ENCODE measurements around the gene ARID5A. TPM values are rescaled to one million over a fixed set of nuclear protein-coding genes. Genes with fewer than 3 reads are reported as not detected.

Gene ARID5A
- total RNA-seq, 1 donor from 2014 or later: 17.3 TPM

DNA sequence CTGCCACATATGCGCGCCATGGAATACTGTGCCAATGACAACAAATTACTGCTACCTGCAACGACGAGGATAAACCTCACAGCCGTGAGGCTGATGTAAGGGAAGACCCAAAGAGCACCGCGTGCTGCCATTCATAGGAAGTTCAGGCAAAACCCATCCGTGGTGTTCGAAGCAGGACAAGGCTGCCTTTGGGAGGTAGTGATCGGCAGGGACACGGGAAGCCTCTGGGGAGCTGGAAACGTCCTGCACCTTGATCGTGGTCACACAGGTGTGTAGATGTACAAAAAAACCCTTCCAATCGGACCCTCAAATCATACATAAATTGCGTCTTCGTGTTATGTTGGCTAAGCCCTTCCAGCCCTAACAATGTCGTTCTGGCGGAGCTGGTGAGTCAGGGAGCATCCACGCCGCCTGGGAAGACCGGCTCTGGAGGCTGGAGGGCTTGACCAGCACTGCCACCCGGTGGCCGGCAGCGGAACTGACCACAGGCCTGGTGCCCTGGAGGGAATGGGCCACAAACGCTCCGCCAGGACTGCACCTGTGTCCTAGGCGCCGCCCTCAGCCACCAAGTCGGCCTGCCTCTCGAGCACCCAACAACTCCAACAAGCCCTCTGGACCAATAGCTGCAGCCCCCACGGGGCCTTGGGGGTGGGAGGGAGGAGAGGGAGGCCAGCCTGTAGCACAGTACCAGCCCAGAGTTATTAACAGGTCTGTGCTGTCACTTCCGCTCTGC, 27.3 kb upstream of the ARID5A start:
- peak; percentile 88 for DNase-seq
- Histone ChIP-seq H3K4me3 (no peak overlapping the region), H3K27ac (replicated peaks) (no peak overlapping the region)

DNA sequence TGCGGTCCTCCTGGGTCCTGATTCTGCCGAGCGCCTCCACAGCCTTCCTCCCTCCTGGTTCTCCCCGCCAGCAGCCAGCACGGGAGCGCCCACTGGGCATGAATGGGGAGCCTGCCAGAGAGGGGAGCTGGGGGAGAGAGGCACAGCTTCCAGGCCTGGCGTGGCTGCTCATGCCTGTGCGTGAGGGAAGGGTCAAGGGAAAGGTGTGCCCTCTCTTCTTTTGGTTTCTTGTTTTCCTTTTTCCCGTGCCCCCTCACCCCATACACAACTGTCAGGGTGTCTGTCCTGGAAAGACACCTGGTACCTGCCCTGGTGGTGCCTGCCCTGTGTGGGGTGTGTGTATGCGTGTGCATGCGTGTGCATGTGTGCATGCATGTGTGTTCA, 26.7 kb upstream of the ARID5A start:
- Histone ChIP-seq H3K27me3 (ENCODE audit: low read depth) (peaks cover 4% of the 10 kb centered on the region), H3K9me3 (replicated peaks) (no peaks in the 10 kb centered on the region), H3K36me3 (no peaks in the 10 kb centered on the region), H3K27ac (replicated peaks) (no peak overlapping the region), H3K4me3 (no peak overlapping the region), H3K4me1 (peaks cover 19% of the 10 kb centered on the region)
- intact Hi-C loops (cut with micrococcal nuclease): loop anchor here (5.0 kb wide), 1 partner anchor 103 kb away; no protein-coding TSS in a partner anchor
- DNase-seq: no peak
- TF ChIP-seq, protein P1, sequence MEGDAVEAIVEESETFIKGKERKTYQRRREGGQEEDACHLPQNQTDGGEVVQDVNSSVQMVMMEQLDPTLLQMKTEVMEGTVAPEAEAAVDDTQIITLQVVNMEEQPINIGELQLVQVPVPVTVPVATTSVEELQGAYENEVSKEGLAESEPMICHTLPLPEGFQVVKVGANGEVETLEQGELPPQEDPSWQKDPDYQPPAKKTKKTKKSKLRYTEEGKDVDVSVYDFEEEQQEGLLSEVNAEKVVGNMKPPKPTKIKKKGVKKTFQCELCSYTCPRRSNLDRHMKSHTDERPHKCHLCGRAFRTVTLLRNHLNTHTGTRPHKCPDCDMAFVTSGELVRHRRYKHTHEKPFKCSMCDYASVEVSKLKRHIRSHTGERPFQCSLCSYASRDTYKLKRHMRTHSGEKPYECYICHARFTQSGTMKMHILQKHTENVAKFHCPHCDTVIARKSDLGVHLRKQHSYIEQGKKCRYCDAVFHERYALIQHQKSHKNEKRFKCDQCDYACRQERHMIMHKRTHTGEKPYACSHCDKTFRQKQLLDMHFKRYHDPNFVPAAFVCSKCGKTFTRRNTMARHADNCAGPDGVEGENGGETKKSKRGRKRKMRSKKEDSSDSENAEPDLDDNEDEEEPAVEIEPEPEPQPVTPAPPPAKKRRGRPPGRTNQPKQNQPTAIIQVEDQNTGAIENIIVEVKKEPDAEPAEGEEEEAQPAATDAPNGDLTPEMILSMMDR (IDR thresholded peaks at IDR 0.05; ENCODE audit: borderline replicate concordance): no peak

More for the DNA sequence above, 27.3 kb upstream of the ARID5A start:
- intact Hi-C loops (cut with micrococcal nuclease): loop anchor here (5.0 kb wide), 1 partner anchor 102 kb away; no protein-coding TSS in a partner anchor
- no peaks in the 10 kb centered on the region for H3K9me3 ChIP-seq (replicated peaks)
- peaks cover 19% of the 10 kb centered on the region for H3K4me1 ChIP-seq
- H3K27me3 ChIP-seq (ENCODE audit: low read depth): peaks cover 4% of the 10 kb centered on the region
- H3K36me3 ChIP-seq: no peaks in the 10 kb centered on the region
- TF ChIP-seq, protein P1 (IDR thresholded peaks at IDR 0.05; ENCODE audit: borderline replicate concordance): peak; percentile 99

DNA sequence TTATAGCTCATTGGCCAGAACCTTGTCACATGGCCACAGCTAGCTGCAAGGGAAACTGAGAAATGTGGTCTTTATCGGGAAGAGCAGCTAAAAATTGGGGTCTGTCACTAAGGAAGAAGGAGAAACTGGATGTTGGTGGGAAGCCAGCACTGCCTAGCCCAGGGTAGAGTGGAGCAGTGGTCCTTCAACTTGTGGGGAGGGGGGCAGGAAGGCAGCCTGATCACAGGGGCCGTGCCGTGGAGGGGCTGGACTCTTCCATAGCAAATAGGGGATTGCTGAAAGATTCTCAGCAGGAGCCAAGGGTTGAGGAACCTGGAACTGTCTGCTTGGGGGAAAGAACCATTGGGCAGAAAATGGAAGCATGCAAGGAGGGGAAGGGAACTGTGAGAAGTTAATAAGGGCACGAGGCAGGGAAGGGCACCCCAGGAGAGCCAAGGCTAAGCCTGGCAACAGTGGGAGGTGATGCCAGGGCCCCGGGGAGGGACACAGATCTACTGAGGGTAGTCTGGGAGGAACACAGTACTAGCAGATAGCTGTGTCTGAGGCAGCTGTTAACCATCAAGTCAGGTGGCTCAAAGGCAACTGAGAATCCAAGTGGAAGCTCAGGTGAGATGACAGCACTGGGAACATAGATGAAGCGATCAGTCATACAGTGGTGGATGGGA, 25.5 kb upstream of the ARID5A start:
- Histone ChIP-seq H3K27me3 (ENCODE audit: low read depth) (peaks cover 4% of the 10 kb centered on the region), H3K4me3 (no peak overlapping the region), H3K9me3 (replicated peaks) (no peaks in the 10 kb centered on the region), H3K4me1 (peaks cover 19% of the 10 kb centered on the region), H3K36me3 (no peaks in the 10 kb centered on the region), H3K27ac (replicated peaks) (no peak overlapping the region)
- no peak for DNase-seq
- TF ChIP-seq, protein P1 (IDR thresholded peaks at IDR 0.05; ENCODE audit: borderline replicate concordance): no peak
- intact Hi-C loops (cut with micrococcal nuclease): no loop called here

DNA sequence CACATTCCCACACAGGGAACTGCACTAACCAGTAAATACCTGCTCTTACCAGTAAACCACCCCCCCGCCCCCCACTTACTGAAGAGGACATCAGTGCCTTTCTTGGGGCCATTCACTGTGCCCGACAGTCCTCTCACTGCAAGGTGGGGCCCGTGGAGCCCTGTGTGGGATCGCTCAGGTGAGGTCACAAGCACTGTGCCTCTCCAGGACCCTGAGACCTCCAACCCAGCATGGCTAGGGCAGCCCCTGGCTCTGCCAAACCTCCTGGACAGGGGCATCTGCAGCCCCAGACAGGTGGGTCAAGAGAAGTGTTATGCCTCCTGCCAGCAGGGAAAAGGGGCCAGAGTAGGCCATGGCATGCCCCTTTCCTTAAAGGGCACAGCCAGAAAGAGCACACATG, 24.7 kb upstream of the ARID5A start:
- Histone ChIP-seq H3K4me3 (no peak overlapping the region), H3K4me1 (peaks cover 19% of the 10 kb centered on the region), H3K27ac (replicated peaks) (no peak overlapping the region), H3K9me3 (replicated peaks) (peaks cover 7% of the 10 kb centered on the region), H3K36me3 (no peaks in the 10 kb centered on the region), H3K27me3 (ENCODE audit: low read depth) (peaks cover 4% of the 10 kb centered on the region)
- intact Hi-C loops (cut with micrococcal nuclease): no loop called here
- no peak for DNase-seq
- TF ChIP-seq, protein P1 (IDR thresholded peaks at IDR 0.05; ENCODE audit: borderline replicate concordance): no peak

DNA sequence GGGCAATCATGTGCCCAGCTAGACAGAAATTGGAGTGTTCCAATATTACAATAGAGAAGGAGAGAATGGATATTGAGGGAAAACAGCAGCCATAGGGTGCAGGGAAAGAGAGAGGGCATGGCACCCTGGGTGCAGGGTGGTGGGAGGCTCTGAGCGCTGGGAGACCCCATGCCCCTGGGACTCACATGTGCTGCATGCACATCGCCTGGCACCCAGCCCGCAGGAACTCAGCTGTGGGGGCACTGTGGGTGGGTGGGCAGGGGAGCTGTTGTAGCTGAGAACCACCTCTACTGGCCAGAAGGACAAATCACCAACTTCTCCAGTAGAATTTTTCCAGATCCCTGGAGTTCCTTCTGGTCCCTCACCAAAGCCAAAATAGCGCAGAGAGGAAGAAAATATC, 24.2 kb upstream of the ARID5A start:
- H3K36me3 ChIP-seq: no peaks in the 10 kb centered on the region
- no peak overlapping the region for H3K4me3 ChIP-seq
- peaks cover 19% of the 10 kb centered on the region for H3K4me1 ChIP-seq
- intact Hi-C loops (cut with micrococcal nuclease): no loop called here
- TF ChIP-seq, protein P1 (IDR thresholded peaks at IDR 0.05; ENCODE audit: borderline replicate concordance): no peak
- H3K27me3 ChIP-seq (ENCODE audit: low read depth): peaks cover 4% of the 10 kb centered on the region
- no peak for DNase-seq
- no peak overlapping the region for H3K27ac ChIP-seq (replicated peaks)
- H3K9me3 ChIP-seq (replicated peaks): peaks cover 12% of the 10 kb centered on the region

Data from left ventricle myocardium inferior (tissue), 1 donor.